Glomerular endothelial cell (primary cell): Measurements from ENCODE around the gene C4orf50. TPM values are rescaled to one million over a fixed set of nuclear protein-coding genes. Genes with fewer than 3 reads are reported as not detected.
"Not testable (repeated sequence)": the region's sequence is repeated elsewhere in the genome, so short reads cannot be mapped to it uniquely, and the experiment has no call there.

Experiments used
- DNase-seq: peaks from one replicate; pipeline ENCODE4 v3.0.0-alpha.2; 2011; ENCODE audit warnings: low read depth, low spot score; ENCODE audit errors: extremely low read depth
- total RNA-seq: library from RNA; depleted of rRNA; stranded (reverse); fragments of >200 nt; gene quantifications from 2 replicates; pipeline ENCODE4 v1.2.3, GENCODE V29; 2015

The C4orf50 gene
- total RNA-seq, 1 donor from 2014 or later: not detected

DNA sequence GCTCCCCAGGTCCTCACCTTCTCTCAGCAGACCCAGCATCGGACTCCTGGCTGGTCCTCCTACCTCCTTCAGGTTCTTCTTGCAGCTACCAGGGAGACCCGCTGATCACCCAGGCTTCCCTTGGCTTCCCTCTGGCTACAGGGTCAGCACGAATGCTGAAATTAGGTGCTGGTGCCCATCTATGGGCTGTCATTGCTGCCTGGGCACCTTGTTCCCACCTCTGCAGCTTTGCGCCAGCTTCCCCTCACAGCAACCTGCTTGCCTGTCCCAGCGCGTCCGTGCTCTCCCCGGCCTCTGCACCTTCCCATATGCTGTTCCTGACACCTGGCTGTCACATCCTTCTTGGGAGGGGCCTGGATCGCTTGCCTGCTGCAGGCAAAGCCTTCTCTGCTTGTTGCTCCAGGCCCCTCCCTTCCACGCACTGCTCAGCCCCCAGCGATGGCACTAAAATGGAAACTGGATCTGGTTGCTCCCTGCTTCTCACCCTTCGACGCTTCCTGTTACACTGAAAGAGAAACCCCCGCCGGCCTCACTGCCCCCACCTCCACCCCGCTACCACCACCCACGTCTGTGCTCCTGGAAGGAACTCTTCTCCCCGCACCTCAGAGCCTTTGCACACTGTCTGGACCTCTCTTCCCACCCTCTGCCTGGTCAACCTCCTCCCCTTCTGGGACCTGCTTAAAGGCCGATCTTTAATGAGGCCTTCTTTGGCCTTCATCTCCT is 22.2 kb downstream of the C4orf50 start:
- no peak for DNase-seq

DNA sequence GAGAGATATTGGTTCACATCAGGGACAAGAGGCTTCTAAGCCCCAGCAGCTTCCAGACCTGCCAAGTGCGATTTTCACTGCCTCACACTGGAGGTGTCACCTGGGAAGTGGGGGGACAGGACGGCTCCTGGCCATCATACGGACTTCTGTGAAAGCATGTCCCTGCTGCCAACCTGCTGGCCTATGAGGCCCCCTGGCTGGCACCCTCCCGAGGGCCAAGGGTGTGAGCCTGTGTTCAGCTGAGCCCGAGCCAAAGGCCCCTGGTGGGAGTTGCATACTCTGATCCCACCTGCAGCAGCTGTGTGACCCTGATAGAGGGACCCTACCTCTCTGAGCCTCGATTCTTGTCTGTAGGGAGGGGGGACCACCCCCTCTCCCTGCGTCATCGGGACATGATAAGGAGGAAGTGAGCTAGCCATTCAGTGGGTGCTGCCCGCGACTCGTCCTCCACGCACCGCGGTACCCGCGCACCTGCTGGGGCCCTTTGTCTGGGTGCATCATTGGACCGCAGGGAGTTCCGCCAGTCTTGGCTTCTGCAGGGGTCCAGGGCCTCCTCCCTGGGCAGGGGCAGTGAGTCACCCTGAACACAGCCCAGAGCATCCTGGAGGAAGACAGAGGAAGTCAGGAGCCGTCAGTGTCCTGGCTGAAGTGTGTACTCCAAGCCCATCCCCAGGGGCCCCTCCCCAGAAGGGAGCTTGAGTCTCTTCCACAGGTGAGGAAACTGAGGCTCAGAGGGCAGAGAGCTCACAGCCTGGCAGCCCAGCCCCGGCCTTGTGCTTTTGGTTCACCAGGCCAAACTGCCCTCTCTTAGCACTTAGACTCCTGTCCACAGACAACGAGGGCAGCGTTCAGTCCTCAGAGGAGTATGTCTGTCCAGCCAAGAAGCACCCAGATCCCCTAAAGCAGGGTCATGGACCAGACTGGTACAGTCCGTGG is 24.1 kb downstream of the C4orf50 start:
- DNase-seq: no peak

- not testable (repeated sequence) for DNase-seq
These were observed 24.9 kb downstream of the C4orf50 start for GRCh38 chr4:5993346-5993745.

DNA sequence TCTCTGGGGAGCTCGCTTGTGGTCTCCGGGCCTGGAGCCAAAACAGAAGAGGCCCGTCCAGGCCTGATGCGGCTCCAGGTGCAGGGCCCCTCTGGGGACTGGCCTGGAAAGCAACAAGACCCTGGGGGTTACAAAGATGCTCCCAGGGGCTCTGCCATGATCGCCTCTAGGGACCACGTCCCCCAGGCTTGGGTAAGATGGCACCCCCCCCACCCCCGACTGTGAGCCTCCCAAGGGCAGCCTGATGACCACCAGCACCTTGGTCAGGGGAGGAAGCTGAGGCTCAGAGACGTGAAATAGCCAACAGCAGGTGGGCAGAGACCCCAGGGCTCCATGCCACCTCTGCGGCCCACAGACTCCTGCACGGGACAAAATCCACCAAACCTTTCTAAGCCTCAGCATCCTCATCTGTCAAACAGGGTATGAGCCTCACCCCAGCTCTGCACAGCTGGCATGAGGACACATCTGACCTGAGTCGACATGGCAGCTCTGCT is 25.4 kb downstream of the C4orf50 start:
- DNase-seq: no peak

DNA sequence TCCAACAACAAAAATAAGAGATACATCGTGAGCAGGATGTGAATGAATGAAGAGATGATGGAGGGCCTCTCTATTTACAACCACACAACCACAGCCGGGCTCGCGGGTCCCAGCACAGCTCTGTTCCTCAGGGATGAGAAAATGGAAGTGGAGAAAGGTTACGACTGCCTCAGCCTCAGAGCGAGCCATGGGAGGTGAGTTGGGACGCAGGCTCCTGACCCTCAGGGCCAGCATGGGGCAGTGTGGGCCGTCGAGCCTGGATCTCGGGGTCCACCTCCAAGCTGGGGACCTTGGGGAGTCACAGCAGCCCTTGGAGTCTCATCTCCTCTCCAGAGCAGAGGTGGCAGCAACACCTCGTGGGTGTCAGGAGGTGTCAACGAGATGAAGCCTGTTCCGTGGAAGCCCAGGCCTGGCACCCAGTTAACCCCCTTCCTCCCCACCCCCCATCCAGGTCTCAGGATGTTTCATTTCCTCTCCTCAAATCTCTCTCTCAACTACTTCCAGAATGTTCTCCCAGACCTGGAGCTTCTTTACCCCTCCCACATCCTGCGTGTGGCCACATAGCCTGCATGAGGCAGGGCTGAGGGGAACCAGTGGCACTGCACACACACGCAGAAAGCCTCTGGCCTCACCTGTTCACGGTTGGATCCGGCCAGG is 25.9 kb downstream of the C4orf50 start:
- no peak for DNase-seq

GRCh38 chr4:5991405-5991804 is 26.8 kb downstream of the C4orf50 start:
- no peak for DNase-seq

- no peak for DNase-seq
These were observed 27.6 kb downstream of the C4orf50 start for GRCh38 chr4:5990446-5991160.

DNA sequence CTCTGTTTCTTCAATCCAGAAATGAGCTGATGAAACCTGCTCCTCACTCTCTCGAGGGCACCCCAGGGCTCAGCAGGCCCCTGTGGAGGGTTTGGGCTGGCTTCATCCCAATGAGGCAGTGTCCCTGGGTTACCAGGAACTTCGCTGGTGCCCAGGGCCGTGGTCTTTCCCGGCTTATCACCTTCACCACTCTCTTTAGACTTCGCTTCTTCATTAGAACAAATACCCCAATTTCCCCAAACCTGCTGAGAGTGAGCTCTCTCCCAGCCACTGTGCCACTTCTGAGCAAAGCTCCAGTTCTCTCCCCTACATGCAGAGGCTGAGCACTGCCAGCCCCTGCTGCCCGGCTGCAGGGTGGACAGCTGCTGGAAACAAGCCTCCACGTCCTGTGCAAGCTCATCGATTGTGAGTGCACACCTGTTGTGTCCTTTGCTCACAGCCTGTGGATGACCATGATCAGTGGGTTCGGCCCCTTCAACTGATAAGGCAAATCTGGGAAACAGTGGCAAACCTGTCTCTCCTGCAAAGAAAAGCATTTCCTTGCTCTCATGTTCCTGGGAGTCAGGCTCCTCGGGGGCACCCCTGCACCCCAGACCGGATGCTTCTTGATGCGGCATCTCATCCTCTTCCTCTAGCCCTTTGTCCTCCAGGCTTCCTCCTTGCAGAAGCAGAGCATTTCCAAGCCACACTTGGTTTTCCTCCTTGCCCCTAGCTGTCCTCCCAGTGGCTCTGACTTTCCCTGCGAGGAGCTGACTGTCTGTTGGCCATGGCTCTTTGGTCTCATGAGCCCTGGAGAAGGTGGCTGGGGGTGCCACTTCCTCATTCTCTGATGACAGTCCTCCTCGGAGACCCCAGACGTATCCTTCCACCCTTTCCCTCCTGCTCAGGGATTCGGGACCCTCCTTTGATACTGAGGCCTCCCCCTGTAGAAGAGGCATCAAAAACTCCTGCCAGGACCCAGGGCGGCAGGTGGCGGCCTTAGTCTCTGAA is 28.7 kb downstream of the C4orf50 start:
- DNase-seq: no peak

DNA sequence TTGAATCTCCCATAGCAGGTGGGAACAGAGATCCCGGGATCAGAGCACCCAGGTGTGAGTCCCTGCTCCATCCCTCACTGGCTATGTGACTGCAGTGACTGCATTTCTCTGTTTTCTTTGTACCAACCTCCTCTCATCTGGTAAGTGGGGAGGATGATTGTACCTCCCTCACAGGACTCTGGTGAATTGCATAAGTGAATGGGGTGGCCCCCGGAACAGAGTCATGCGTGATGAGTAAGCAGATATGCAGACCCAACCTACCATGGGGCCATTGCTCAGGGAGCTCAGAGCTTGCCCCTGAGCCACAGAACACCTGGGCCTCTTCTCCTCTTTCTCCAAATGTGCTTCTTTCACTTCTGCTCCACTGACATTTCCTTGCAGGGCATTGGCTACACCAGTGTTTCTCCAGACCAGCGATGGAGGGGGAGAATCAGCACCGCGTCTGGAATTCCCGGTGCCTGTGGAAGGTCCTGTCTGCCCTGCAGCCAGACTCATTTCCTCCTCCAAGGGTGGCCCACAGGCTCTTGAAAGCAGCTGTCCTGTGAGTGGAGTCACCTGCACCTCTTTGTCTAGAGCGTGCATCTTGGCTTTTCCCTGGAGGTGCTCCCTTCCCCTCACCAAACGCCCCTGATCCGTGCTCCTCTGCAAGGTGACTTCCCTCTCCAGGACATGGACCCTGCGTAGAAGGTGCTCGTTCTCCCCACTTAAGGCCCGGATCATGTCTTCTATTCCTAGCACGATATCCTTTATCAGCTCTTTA is 30.0 kb downstream of the C4orf50 start:
- no peak for DNase-seq

DNA sequence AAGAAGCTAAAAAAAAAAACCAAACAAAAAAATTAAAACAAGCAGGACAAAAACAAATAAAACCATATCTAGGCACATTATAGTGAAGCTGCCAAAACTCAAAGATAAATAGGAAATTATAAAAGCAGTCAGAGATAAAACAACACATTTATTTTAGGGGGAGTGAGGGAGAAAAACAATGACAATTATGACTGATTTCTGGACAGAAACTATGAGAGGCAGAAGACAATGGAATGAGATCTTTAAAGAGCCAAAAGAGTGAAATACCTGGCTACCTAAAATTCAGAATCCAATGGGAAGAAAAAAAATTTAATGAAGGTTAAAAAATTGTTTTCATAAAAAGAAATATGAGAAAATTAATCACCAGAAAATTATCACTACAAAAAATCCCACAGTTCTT is 33.4 kb downstream of the C4orf50 start:
- DNase-seq: no peak

- no peak for DNase-seq
These were observed 35.9 kb downstream of the C4orf50 start for GRCh38 chr4:5982156-5982973.

DNA sequence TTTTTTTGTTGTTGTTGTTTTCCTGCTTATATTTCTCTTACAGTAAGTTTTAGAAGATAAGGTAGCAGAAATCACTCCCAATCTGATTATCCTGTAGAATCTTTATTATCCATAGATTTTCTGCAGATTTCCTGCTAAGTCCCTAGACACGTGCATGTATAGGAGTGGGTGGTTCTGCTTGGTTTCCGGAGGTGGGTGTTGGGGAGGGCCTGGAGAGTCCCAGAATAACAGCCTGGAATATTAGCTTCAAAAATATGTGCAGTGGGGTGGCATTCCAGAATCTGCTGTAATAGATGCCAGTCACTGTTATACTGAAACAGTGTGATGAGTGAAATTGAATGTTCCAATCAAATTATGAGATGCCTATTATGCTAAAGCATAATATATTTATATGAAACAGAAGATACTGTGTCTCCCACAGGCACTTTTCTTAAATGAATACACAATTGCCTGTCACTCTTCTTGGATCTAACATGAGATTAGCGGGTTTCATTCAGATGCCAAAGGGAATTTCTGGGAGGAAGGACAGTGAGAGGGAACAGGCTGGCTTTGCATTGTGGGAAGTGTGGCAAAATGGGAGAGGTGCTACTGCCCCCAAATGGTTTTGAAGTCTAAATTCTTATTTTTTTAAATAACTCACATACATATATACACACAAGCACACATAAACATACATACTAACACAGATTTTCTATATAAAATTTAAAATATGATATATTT is 37.6 kb downstream of the C4orf50 start:
- no peak for DNase-seq

GRCh38 chr4:5979981-5980380 is 38.2 kb downstream of the C4orf50 start:
- no peak for DNase-seq

GRCh38 chr4:5976921-5977320 is 41.3 kb downstream of the C4orf50 start:
- DNase-seq: no peak

DNA sequence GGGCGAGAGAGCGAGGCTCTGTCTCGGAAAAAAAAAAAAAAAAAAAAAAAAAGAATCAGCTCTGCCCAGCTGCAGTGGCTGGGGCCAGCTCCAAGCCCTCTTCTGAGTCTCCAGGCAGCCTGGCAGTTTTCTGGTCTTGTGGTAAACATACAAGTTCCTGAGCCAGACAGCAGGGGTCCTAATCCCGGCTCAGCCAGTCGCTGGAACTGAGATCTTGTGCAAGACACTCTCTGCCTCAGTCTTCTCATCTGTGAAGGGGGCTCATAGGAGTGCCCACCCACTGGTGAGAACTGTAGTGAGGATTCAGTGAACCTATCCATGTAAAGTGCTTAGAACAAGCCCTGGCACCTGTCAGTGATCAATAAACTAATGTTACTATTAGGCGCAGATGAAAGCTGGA is 41.8 kb downstream of the C4orf50 start:
- no peak for DNase-seq

DNA sequence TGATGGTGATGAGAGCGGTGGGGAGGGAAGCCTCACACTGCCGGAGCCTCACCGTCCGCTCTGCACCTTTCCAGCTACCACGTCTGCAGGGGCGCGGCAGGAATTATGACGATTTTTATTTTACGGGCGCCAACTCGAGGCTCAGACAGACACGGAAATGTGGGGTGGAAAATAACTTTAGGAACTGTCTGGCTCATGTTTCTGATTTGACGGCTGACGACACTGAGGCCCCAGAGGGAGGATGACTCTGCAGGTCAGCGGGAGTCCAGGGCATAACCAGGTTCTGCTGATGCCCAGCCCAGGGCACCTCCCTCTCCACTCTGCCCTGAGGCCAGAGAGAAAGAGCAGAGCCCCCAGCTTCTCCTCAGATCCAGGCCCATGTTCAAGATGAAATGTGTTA is 43.9 kb downstream of the C4orf50 start:
- no peak for DNase-seq
